H7 (cell line): Measurements from ENCODE around the gene ING2. TPM values are rescaled to one million over a fixed set of nuclear protein-coding genes. Genes with fewer than 3 reads are reported as not detected.
"Not testable (repeated sequence)": the region's sequence is repeated elsewhere in the genome, so short reads cannot be mapped to it uniquely, and the experiment has no call there.

Experiments
- DNase-seq: peaks from one replicate; pipeline ENCODE4 v3.0.0; 2012
- H3K27me3 ChIP-seq: 2 replicates; pipeline ENCODE4 v1.6.0; 2011; ENCODE audit warnings: mild to moderate bottlenecking, low read length; ENCODE audit not compliant: control insufficient read depth, insufficient read depth
- H3K36me3 ChIP-seq: replicated peaks from 2 replicates; pipeline ENCODE4 v1.5.1; 2011; ENCODE audit warnings: low read length; ENCODE audit not compliant: control insufficient read depth, insufficient read depth
- H3K4me3 ChIP-seq: 2 replicates; pipeline ENCODE4 v1.5.1; 2011; ENCODE audit warnings: low read depth, mild to moderate bottlenecking, control low read depth, low read length, moderate library complexity; ENCODE audit not compliant: insufficient read depth
- total RNA-seq: library from RNA; depleted of rRNA; stranded (reverse); fragments of >200 nt; shearing (Covaris generic); gene quantifications from 2 replicates; pipeline ENCODE4 v1.2.3, GENCODE V29; 2014; rRNA removed

Gene ING2
- total RNA-seq, 1 experiment from 2014 or later: 12.0 TPM

DNA sequence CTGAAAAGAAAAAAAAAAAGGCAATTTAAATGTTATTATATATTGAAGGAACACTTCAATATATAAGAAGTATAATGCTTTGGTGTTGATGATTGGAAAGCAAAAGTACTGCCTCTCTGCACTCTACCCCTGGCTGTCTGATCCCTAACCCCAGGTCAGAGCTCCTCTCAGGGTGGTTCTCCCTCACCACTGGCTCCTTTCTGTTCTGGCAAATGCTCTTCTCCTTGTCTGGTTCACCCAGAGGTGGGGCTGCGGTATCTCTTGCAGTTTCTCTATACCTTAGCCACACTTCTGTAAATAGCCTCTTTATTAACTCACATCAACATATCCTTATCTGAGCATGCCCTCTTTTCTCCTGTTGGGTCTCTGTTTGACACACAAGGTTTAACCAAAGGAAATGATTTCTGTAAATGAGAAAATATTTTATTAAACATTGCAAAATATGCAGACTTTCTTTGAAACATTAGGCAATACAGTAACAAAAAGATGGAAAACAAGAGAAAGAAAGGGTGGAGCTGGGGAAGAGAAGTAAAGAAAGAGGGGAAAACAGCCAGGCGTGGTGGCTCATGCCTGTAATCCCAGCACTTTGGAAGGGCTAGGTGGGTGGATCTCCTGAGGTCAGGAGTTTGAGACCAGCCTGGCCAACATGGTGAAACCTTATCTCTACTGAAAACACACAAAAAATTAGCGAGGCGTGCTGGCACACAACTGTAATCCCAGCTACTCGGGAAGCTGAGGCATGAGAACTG, 45.7 kb downstream of the ING2 start:
- DNase-seq: no peak
- no peak overlapping the region for H3K4me3 ChIP-seq
- no peaks in the 10 kb centered on the region for H3K27me3 ChIP-seq
- no peaks in the 10 kb centered on the region for H3K36me3 ChIP-seq

DNA sequence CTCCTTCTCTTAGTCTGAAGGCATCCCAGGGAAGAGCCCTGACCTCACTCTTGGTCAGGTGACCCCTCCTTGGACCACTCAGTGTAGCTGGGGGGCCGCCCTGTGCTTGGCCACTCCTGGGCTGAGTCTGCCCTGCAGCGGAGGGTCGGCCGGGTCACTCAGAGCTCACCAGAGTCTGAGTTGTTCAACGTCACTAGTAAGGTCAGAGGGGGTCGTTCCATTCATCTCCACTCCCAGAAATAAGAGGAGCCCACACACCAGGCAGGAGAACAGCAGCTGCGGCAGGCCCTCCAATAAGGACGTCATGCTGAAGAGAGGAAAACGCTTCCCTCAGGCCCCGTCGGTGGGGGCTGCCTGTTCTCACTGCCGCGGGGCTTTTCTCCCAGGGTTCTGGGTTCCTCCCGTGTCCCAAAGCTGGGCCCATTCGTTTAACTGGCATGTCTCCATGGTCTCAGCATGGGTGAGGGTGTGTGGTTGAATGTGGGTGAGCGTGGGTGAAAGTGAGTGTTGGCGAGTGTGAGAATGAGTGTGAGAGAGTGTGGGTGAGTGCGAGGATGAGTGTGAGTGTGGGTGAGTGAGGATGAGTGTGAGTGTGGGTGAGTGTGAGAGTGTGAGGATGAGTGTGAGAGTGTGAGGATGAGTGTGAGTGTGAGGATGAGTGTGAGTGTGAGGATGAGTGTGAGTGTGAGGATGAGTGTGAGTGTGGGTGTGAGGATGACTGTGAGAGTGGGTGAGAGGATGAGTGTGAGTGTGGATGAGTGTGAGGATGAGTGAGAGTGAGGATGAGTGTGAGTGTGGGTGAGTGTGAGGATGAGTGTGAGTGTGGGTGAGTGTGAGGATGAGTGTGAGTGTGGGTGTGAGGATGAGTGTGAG, 47.7 kb downstream of the ING2 start:
- H3K36me3 ChIP-seq: no peaks in the 10 kb centered on the region
- DNase-seq: no peak
- no peak overlapping the region for H3K4me3 ChIP-seq
- no peaks in the 10 kb centered on the region for H3K27me3 ChIP-seq

DNA sequence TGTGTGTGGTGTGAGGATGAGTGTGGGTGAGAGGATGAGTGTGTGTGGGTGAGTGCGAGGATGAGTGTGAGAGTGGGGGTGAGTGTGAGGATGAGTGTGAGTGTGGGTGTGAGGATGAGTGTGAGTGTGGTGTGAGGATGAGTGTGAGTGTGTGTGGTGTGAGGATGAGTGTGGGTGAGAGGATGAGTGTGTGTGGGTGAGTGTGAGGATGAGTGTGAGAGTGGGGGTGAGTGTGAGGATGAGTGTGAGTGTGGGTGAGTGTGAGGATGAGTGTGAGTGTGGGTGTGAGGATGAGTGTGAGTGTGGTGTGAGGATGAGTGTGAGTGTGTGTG, 48.3 kb downstream of the ING2 start:
- not testable (repeated sequence) for H3K4me3 ChIP-seq, H3K36me3 ChIP-seq, H3K27me3 ChIP-seq, DNase-seq

DNA sequence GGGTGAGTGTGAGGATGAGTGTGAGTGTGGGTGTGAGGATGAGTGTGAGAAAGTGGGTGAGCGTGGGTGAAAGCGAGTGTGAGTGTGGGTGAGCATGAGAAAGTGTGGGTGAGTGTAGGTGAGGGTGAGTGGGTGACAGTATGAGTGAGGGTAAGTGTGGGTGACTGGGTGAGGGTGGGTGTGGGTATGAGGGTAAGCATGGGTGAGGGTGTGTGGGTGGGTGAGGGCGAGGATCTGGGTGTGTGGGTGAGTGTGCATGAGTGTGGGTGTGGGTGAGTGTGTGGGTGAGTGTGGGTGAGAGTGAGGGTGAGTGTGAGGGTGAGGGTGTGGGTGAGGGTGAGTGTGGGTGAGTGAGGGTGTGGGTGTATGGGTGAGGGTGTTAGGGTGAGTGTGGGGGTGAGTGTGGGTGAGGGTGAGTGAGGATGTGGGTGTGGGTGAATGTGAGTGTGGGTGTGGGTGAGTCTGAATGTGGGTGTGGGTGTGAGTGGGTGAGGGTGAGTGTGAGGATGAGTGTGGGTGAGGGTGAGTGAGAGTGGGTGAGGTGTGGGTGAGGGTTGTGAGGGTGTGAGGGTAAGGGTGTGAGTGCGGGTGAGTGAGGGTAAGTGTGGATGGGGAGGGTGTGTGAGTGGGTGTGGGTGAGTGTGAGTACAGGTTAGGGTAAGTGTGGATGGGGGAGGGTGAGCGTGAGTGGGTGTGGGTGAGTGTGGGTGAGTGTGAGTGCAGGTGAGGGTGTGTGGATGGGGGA, 48.9 kb downstream of the ING2 start:
- no peaks in the 10 kb centered on the region for H3K36me3 ChIP-seq
- H3K27me3 ChIP-seq: no peaks in the 10 kb centered on the region
- no peak overlapping the region for H3K4me3 ChIP-seq
- no peak for DNase-seq

DNA sequence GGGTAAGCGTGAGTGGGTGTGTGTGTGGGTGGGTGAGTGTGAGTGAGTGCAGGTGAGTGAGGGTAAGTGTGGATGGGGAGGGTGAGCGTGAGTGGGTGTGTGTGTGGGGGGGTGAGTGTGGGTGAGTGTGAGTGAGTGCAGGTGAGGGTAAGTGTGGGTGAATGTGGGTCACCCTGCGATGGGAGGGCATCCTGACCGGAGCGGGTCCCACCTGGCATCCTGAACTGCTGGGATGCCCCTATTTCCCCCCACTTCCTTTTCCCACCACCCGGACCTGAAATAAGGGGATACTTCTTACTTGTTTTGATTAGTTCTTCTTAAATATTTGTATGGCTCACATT, 49.5 kb downstream of the ING2 start:
- H3K27me3 ChIP-seq: no peaks in the 10 kb centered on the region
- H3K36me3 ChIP-seq: no peaks in the 10 kb centered on the region
- no peak for DNase-seq
- H3K4me3 ChIP-seq: no peak overlapping the region

DNA sequence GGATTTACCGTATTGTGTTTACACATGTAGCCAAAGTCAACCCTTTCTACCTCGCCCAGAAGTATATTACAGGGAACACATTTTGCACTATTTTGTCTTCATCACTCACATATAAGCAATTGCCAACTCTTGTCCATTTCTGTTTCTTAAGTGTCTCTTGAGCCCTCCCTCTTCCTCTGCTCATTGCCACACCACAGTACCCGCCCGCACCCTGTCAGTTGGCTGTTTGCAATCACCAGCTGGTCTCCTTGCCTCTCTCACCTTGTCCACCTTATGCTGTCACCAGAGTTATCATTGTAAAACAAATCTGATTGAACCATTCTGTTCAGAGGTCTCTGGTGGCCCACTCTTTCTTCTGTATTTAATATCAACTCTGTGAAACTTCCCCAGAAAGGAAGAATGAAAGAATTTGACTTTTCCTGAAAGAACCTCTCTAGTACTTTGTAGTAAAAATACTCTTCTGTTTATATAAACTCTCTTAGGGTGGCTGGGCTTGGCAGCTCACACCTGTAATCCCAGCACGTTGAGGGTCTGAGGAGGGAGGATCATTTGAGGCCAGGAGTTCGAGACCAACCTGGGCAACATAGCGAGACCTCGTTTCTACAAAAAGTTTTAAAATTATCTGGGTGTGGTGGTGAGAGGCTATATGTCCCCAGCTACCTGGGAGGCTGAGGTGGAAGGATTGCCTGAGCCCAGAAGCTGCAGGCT, 50.2 kb downstream of the ING2 start:
- Histone ChIP-seq H3K27me3 (no peaks in the 10 kb centered on the region), H3K36me3 (no peaks in the 10 kb centered on the region), H3K4me3 (no peak overlapping the region)
- no peak for DNase-seq

DNA sequence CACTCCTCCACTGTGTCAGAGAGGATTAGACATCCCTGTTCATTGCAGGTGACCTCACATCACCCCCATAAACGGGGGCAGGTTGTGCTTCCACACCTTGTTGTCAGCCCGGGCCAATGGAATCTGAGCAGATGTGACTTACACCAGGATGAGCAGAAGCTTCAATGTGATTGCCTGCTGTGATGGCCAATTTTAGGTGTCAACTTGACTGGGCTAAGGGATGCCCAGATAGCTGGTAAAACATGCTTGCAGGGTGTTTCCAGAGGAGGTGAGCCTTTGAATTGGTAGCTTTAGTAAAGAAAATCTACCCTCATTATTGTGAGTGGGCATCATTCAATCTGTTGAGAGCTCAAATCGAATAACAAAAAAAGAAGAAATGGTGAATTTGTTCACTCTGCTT, 52.1 kb downstream of the ING2 start:
- Histone ChIP-seq H3K36me3 (no peaks in the 10 kb centered on the region), H3K4me3 (no peak overlapping the region), H3K27me3 (no peaks in the 10 kb centered on the region)
- no peak for DNase-seq

DNA sequence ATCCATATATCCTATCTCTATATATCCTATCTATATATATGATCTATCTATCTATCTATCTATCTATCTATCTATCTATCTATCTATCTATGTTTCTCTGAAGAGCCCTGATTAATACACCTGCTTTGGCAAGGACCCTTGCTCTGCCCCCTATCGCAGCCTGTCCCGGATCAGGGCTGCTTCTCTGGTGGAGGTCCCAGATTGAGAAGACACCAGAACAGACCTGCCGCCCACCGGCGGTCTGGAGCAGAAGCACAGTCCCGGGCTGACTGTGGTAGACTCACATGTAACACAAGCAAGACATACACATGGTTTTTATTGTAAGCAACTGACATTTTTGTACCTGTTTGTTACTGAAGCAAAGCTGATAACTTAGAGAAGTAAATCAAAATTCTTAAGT, 52.8 kb downstream of the ING2 start:
- H3K4me3 ChIP-seq: no peak overlapping the region
- no peak for DNase-seq
- H3K27me3 ChIP-seq: no peaks in the 10 kb centered on the region
- no peaks in the 10 kb centered on the region for H3K36me3 ChIP-seq

DNA sequence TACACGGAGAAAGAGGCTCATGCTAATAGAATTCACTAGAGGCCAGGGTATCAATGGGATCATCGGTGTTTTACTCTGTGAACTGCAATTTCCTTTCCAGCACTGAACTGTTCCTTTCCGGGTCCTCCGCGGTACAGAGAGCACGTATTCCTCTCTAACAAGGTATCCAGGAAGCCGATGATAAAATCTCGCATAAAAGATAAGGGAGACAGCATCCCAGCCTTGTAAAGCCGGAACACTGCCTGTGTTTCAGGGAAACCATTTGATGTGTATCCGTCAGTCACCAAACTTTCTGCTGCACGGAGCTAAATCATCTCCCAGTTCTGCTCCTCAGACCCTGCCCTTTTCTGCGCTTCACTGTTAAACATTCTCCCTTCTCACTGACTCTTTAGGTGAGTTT, 54.0 kb downstream of the ING2 start:
- no peak for DNase-seq
- Histone ChIP-seq H3K27me3 (no peaks in the 10 kb centered on the region), H3K36me3 (no peaks in the 10 kb centered on the region), H3K4me3 (no peak overlapping the region)

DNA sequence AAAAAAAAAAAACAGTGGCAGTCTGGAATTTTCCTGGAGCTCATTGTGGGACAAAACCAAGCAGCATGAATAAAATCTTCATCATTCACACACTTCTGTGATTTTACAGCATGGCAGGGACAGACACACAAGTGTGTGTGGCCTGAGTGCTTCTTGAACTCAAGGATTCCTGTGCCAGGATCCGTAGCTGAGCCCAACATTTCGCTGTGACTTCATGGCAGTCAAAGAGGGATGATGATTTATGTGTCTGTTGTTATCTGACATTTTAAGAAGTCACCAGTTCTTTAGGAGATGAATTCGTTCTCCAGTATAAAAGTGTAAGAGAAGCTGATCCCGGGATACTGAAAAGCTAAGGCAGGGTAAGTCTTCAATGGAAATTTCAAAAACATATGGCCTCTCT, 57.0 kb downstream of the ING2 start:
- DNase-seq: no peak
- Histone ChIP-seq H3K36me3 (no peaks in the 10 kb centered on the region), H3K27me3 (no peaks in the 10 kb centered on the region), H3K4me3 (no peak overlapping the region)

Other genes starting within 250 kb of the ING2 start
- gene CLDN22, start 184.8 kb upstream of the ING2 start, total RNA-seq: not detected in 2 replicates
- not detected in 2 replicates for gene CLDN24, start 182.6 kb upstream of the ING2 start, total RNA-seq
- 17.0 and 19.7 TPM in 2 replicates for gene CDKN2AIP, start 60.4 kb upstream of the ING2 start, total RNA-seq
- gene RWDD4, start 154.1 kb downstream of the ING2 start, total RNA-seq: 20.5 and 29.1 TPM in 2 replicates
- gene TRAPPC11, start 154.2 kb downstream of the ING2 start, total RNA-seq: 27.1 and 43.0 TPM in 2 replicates